ENCODE measurements around the gene ASPSCR1.

Gene ASPSCR1

GRCh38 chr17:81977211-81977808 is at the start of gene ASPSCR1:
TSS of gene ASPSCR1 (plus strand) at chr17:81977629. CDS start at chr17:81977647, 18 bp downstream.
- peak; percentile 87 to 89 for DNase-seq (ENCODE audit: low read depth in 1 of 2, low spot score in 1 of 2)

GRCh38 chr17:81927653-81928543 is 49.5 kb upstream of the ASPSCR1 start, which contains the start of gene MAFG:
TSS of gene MAFG (minus strand) at chr17:81927735. CDS start at chr17:81923185, 4,550 bp downstream.
- DNase-seq (ENCODE audit: low read depth in 1 of 2, low spot score in 1 of 2) = peak; percentile 75 to 85

DNA sequence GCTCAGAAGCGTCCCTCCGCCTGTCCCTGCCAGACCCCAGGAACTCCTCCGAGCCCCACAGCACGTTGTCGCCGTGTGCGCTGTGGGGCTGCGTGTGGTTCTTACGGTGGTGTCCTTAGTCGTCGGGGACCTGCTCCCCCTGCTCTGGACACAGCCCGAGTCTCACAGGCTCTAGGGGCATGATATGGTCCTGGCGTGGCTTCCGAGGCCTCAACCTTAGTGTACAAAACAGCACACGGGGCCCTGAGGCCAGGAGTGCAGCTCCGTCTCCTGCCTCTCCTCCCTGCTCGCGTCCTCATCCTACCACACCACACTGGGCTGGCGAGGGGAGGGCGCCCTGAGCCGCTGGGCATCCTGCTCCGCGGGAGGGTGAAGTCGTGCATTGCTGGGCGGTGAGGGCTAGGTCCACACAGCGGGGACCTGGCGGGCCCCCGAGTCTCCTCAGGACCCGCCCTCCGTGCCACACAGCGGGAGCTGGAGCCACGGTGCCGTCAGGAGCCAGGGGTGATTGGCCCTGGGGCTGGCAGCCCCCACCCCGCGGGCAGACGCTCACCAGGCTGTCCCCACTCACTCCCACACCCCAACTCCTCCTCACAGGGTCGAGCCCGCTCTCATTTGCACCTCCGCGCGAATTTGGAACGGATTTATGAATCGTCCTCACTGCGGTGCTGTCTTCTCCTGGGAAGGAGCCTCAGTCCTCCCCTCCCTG is 48.7 kb upstream of the ASPSCR1 start:
- no peak for DNase-seq (ENCODE audit: low read depth in 1 of 2, low spot score in 1 of 2)

DNA sequence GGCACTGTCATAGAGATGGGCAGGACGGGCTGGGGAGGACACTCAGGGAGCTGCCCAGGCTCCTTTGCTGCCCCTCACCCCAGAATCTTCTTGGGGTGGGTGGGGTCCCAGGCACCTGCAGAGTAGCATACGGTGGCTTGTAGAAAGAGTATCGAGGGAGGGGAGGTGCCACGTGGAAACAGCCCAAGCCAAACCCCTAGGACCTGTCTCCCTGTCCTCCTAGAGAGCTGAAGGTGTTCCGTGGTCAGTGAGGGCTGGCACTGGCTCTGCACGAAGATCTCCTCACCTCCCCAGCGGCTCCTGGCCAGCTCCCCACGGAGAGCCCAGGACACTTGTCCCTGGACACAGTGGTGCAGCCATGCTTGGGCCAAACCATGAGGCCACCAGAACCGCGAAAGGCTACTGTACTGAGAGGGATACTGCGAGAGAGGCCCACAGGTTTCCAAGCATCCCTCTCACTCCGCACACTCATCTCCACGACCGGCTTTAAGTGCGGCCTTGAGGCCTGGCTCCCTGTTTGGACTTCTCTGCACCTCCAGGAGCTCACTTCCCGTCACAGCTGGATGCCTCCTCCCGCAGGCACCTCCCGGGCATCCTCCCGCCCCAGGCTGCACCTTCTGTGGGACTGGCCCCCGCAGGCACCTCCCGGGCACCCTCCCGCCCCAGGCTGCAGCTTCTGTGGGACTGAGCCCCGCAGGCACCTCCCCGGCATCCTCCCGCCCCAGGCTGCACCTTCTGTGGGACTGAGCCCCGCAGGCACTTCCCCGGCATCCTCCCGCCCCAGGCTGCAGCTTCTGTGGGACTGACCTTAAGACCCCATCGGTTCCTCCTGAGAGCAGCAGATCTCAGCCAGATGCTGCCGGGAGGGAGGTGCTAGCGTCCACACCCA is 47.9 kb upstream of the ASPSCR1 start:
- no peak for DNase-seq (ENCODE audit: low read depth in 1 of 2, low spot score in 1 of 2)

DNA sequence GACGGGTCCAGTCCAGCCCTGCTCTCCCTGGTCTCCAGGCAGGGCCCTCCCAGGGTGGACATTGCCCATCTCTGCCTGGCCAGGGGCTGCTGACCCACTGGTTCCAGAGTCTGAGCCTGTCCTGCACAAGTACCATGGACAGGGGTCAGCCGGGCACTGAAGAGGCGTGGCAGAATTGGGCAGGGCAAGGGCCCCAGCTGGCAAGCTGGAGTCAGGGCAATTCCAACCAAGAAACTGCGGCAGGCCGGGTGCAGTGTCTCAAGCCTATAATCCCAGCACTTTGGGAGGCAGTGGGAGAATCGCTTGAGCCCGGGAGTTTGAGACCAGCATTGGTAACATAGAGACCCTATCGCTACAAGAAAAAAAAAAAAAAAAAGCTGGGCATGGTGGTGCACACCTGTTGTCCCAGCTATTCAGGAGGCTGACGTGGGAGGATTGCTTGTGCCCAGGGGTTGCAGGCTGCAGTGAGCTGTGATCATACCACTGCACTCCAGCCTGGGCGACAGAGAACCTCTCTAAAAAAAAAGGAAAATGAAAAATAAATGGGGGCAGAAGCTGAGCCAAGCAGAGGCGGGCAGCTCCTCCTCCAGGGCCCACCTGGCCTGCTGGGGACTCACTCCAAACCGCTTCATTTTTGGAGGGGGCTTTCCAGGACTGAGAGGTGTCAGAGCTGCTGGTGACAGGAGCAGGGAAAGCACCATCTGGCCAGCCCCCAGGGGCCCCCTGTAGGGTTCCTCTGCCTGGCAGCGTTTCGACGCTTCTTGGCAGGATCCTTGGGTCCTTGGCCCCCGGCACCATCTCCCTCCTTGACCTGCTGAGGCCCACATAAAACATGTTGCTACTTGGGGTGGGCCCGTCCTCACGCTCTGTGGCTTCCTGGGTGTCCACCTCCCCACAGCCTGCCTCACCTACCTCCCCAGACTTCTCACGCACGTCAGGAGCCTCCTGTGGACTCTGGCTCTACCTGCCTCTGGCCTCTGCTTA is 47.0 kb upstream of the ASPSCR1 start:
- DNase-seq (ENCODE audit: low read depth in 1 of 2, low spot score in 1 of 2) = no peak

DNA sequence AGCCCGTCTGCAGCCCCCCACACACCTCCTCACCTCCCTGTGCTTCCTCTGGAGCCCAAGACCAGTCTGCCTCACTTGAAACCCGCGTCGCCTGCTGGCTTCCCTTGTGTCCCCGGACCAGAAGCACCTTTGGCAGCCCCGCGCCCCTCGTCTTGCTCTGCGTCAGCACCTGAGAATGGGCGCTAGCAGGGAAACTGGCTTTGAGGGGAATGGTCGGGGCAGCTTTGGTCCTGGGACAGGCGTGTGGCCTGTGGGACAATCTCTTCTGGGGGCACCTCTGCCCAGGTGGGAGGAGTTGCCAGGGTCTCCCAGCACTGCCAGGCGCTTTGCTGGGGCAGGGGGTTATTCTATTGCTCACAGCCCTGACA is 46.3 kb upstream of the ASPSCR1 start:
- no peak for DNase-seq (ENCODE audit: low read depth in 1 of 2, low spot score in 1 of 2)

GRCh38 chr17:81931557-81932332 is 45.7 kb upstream of the ASPSCR1 start:
- DNase-seq (ENCODE audit: low read depth in 1 of 2, low spot score in 1 of 2) = no peak

DNA sequence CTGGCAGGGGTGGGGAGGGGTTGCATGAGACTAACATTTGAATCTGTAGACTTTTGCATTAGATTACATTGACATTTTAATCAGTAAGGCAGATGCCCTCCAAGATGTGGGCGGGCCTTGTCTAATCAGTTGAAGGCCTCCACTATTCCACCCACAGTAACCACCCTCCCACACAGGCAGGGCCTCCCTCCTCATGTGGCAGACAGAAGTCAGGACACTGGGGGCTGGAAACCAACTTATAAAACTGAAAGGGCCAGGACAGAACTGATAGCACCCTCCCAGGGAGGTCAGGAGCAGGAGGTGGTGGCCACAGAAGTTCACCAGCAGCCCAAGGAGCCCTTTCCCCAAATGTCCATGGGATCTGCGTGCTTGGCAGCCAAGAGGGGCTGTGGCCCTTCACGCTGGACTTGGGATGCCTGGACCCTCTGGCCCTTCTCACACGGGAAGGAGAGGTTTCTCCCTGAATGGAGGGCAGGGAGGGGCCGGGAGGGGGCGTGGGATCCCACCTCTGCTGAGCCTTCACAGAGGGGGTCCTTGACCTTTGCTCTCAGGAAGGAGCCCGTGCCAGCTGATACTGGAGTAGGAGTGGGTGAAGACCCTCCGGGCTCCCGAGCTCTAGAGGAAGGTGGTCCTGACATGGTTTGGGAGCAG is 45.0 kb upstream of the ASPSCR1 start:
- no peak for DNase-seq (ENCODE audit: low read depth in 1 of 2, low spot score in 1 of 2)

- no peak for DNase-seq (ENCODE audit: low read depth in 1 of 2, low spot score in 1 of 2)
These were observed 44.2 kb upstream of the ASPSCR1 start for GRCh38 chr17:81933178-81933699.

GRCh38 chr17:81934098-81934757 is 43.2 kb upstream of the ASPSCR1 start:
- DNase-seq (ENCODE audit: low read depth in 1 of 2, low spot score in 1 of 2) = no peak

DNA sequence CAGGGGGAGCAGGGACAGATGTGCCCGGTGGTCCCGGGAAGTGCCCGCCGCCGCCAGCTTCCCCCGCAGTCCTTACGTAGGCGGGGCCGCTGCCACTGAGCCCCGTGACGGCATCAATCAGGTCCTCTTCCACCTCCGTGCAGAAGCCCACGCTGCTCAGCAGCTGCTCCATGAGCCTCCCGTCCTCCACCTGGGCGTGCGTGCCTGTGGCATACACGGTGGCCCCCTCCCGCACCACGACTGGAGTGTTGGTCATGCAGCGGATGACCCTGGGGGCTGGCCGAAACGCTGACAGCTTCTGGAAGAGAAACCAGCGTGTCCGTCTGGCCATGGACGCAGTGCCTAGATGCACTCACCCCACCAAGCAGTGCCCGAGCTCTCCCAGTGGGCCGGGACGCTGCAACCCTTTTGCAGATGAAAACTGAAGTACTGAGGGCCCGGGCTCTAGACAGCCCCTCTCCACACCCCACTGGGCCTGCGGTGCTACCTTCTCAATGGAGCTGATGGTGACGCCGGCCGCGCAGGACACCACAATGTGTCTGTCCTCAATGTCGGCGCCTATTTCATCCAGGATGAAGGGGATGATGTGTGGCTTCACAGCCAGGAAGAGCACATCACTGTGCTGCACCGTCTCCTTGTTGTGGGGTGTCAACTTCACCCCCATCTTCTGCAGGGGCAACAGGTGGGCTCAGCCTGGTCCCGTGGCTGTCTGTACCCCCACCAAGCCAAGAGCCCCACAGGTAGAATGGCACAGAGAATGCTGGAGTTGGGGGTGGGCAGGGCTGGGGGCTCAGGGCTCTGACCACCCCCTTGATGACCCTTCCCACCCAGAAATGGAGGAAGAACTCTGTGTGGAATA is 42.4 kb upstream of the ASPSCR1 start:
- DNase-seq (ENCODE audit: low read depth in 1 of 2, low spot score in 1 of 2) = no peak

GRCh38 chr17:81935709-81936084 is 41.7 kb upstream of the ASPSCR1 start:
- no peak for DNase-seq (ENCODE audit: low read depth in 1 of 2, low spot score in 1 of 2)

- no peak for DNase-seq (ENCODE audit: low read depth in 1 of 2, low spot score in 1 of 2)
These were observed 38.2 kb upstream of the ASPSCR1 start for GRCh38 chr17:81939218-81939617.

- no peak for DNase-seq (ENCODE audit: low read depth in 1 of 2, low spot score in 1 of 2)
These were observed 37.5 kb upstream of the ASPSCR1 start for GRCh38 chr17:81939881-81940385.

- DNase-seq (ENCODE audit: low read depth in 1 of 2, low spot score in 1 of 2) = no peak
These were observed 36.6 kb upstream of the ASPSCR1 start for GRCh38 chr17:81940538-81941483.
